ENCODE data around the gene SGSH.
"Not testable (repeated sequence)": the region's sequence is repeated elsewhere in the genome, so short reads cannot be mapped to it uniquely, and the experiment has no call there.

SGSH gene

GRCh38 chr17:80260069-80260535, 40.0 kb upstream of the SGSH start:
- peak overlapping the region; percentile 45 for H3K4me3 ChIP-seq (ENCODE audit: low read depth, low read length)
- TF ChIP-seq CTCF (IDR thresholded peaks at IDR 0.05; ENCODE audit: low read depth, low read length): no peak
- in situ Hi-C loops (cut with HindIII; ENCODE audit: low sequenced_read_pairs): no loop called here
- DNase-seq (ENCODE audit: low read depth, low spot score): peak; percentile 74

- peak overlapping the region; percentile 45 for H3K4me3 ChIP-seq (ENCODE audit: low read depth, low read length)
- no peak for DNase-seq (ENCODE audit: low read depth, low spot score)
- no peak for TF ChIP-seq CTCF (IDR thresholded peaks at IDR 0.05; ENCODE audit: low read depth, low read length)
- in situ Hi-C loops (cut with HindIII; ENCODE audit: low sequenced_read_pairs): no loop called here
These were observed 39.4 kb upstream of the SGSH start for GRCh38 chr17:80259457-80260068.

GRCh38 chr17:80258296-80258695, 38.2 kb upstream of the SGSH start:
- DNase-seq (ENCODE audit: low read depth, low spot score); H3K4me3 ChIP-seq (ENCODE audit: low read depth, low read length); in situ Hi-C loops (cut with HindIII; ENCODE audit: low sequenced_read_pairs): not testable (repeated sequence)

GRCh38 chr17:80257716-80258213, 37.6 kb upstream of the SGSH start:
- in situ Hi-C loops (cut with HindIII; ENCODE audit: low sequenced_read_pairs): no loop called here
- no peak for DNase-seq (ENCODE audit: low read depth, low spot score)
- H3K4me3 ChIP-seq (ENCODE audit: low read depth, low read length): no peak overlapping the region
- no peak for TF ChIP-seq CTCF (IDR thresholded peaks at IDR 0.05; ENCODE audit: low read depth, low read length)

- no peak for DNase-seq (ENCODE audit: low read depth, low spot score)
- TF ChIP-seq CTCF (IDR thresholded peaks at IDR 0.05; ENCODE audit: low read depth, low read length): no peak
- in situ Hi-C loops (cut with HindIII; ENCODE audit: low sequenced_read_pairs): no loop called here
- no peak overlapping the region for H3K4me3 ChIP-seq (ENCODE audit: low read depth, low read length)
These were observed 35.9 kb upstream of the SGSH start for GRCh38 chr17:80256034-80256350.

- no peak overlapping the region for H3K4me3 ChIP-seq (ENCODE audit: low read depth, low read length)
- DNase-seq (ENCODE audit: low read depth, low spot score): peak; percentile 85
- in situ Hi-C loops (cut with HindIII; ENCODE audit: low sequenced_read_pairs): no loop called here
- no peak for TF ChIP-seq CTCF (IDR thresholded peaks at IDR 0.05; ENCODE audit: low read depth, low read length)
These were observed 34.5 kb upstream of the SGSH start for GRCh38 chr17:80254396-80255251.

All from astrocyte of the spinal cord (primary cell).